Measurements from ENCODE around the gene ARGLU1. TPM values are rescaled to one million over a fixed set of nuclear protein-coding genes. Genes with fewer than 3 reads are reported as not detected.
A peak's percentile ranks its signal among the peaks of the same experiment; 100 is the strongest.

The ARGLU1 gene
- total RNA-seq (2014; rRNA removed; shearing (Covaris generic)) = 7.0 and 15.2 TPM in 2 replicates

DNA sequence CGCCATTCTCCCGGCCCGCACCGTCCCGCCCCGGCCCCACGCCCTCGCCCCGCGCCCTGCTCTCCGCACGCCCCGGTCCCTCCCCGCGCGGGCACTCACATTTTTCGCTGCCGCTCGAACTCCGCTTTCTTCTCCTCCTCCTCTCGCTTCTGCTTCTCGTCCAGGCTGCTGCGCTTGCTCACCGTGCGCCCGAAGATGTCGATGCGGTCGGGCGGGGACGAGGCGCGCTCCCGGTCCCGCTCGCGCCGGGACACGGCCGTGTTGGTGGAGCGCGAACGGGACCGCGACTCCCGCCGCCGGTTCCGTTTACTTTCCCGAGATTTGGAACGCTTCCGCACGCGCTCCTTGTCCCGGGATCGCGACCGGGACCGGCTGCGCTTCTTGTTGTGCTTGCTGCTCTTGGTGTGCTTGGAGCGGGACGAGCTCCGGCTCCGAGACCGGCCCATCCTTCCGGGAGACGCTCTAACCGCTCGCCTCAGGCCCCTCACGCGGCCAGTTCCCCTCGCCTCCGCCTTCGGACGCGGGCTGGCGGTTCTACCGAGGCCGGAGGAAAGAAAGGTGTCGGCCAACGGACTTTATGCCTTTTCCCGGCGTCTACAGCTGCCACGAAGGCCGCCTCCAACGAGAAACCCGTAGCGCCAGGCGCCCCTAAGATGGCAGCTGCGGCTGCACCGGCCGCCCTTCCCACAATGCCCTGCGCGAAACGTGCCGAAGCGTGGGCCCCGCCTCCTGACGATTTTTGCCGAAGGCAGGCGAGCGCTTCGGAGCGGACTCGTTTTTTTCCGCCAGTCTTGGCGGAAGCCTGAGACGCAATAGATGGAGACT is at the start of gene ARGLU1:
ARGLU1 (minus strand) TSS at position 664 of the 825 bp plus-strand sequence; CDS start at position 446, 218 bp downstream.
- peak; percentile 83 for DNase-seq (ENCODE audit: low read depth)

DNA sequence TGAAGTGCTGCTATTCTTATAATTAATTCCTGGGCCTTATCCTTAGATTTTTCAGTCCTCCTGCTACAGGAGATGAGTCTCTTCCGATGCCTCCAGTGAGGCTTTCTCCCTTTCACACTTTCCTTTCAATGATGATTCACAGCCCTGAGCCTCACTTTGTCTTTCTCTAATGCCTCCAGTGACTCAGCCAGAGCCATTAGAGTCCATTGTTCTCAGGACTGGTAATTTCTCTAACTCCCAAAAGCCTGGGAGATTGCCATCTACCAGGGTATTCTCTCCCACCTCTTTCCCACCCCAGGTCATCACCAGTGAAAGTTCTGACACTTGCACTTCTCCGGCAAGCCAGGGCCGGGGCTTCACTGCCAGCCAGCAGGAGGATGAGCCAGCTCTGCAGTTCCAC is 49.6 kb upstream of the ARGLU1 start:
- DNase-seq (ENCODE audit: low read depth) = peak; percentile 68

GRCh38 chr13:106616729-106617128 is 48.8 kb upstream of the ARGLU1 start:
- no peak for DNase-seq (ENCODE audit: low read depth)

GRCh38 chr13:106614874-106615273 is 46.9 kb upstream of the ARGLU1 start:
- no peak for DNase-seq (ENCODE audit: low read depth)

GRCh38 chr13:106612688-106613087 is 44.8 kb upstream of the ARGLU1 start:
- DNase-seq (ENCODE audit: low read depth) = no peak

DNA sequence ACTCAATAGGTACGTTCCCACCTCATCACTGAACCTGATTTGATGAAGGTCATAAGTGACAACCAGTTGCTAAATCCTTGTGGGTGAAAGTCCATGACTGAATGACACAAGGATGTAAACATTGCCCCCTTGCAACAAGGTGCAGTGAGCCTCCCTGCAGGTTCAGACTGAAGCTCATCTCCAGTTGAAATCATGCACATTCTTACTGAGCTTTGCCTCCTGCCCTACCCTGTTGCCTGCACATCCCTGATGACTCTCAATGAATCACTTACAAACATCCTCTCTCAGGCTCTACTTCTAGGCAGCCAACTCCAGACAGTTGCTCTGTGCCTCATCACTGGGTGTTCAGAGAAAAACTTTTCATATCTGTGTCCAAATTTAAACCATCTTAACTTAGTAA is 42.5 kb upstream of the ARGLU1 start:
- DNase-seq (ENCODE audit: low read depth) = peak; percentile 26

- DNase-seq (ENCODE audit: low read depth) = no peak
These were observed 41.2 kb upstream of the ARGLU1 start for GRCh38 chr13:106609116-106609515.

DNA sequence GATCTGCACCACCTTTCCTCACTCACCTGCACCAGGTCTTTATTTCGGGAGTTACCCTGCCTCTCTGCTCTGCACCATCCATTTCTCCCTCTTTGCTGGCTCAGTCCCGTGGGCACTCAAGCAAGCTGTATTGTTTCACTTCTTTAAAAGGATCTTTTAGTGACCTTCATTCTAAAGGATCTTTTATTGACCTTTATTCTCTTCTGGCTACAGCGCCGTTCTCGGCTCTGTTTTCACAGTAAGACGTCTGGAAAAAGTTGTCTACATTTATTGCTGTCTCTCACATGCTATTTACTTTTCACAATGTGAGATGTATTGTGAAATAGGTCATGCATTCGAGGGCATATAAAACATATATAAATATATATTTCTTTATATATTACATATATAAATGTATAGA is 35.6 kb upstream of the ARGLU1 start:
- no peak for DNase-seq (ENCODE audit: low read depth)

DNA sequence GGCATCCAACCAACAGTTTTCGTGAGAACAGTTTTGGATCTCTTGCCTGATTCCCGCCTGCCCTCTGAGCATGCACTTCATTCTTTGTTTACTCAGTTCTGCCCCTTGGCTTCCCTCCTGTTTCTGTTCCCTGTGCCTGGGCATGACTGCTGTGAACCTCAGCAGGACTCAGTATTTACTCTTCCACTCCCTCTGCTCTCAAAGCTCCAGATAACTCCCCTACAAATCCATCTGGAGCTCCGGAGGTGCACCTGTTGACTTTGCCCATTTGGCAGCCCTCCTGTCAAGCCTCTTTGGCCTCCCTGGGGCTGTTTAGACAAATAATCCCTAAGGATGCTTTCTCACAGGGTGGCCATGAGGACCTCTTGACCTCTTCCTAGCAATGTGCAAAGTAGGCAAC is 34.2 kb upstream of the ARGLU1 start:
- no peak for DNase-seq (ENCODE audit: low read depth)

DNA sequence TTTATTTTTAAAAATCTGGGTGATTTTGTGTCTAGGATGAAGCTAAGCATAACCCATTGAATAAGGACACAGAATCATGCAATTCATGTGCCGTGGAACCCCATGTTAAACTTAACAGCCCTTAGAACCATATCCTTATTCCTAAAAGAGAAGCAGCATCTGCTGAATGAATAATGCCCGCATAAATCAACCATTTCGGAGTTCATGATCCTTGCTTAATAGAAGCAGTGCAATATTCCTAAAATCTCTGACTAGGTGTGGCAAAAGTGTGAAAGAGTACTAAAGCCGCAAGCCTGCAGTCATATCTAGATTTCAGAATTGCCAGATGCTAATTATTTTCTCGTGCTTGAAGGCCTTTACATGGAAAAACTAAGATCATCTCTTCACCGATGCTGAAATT is 33.6 kb upstream of the ARGLU1 start:
- DNase-seq (ENCODE audit: low read depth) = no peak

GRCh38 chr13:106600798-106601135 is 32.8 kb upstream of the ARGLU1 start:
- peak; percentile 28 for DNase-seq (ENCODE audit: low read depth)

DNA sequence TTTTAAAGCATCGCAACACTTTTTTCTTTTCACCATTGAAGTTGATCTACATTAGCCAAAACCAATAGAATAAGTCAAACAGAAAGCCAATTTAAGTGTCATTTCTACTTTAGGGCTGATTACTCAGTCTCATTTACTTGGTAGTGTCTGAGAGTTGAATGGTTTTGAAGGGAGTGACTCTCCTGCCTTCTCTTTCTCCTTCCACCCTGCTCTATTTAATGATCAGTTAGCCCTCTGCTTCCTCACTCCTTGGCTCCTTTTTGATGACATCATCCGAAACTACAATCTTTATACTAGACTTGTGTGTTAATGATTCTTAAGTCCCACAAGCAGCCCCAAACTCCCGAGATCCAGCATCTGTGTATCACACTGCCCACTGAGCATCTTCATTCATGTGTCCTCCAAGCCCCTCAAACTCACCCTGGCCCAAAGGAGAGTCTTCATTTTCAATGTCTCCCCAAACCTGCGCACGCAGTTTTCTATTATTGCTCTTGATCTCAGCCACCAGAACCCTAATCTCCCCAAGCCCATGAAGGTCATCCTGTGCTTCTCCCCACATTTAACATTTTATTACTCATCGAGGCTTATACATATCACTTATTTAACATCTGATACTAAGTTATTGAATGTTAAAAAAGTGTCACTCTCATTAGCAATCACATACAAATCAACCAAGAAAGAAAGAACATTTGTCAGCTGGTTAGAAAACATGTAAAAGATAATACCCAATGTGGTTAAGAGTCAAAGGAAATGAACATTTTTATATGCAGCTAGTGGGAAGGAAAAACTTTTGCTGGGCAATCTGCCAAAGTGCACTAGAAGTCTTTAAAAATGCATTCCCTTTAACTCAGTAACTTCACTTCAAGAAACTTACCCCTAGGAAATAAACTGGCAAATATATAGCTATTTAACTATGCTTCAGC is 32.2 kb upstream of the ARGLU1 start:
- DNase-seq (ENCODE audit: low read depth) = peak; percentile 77

GRCh38 chr13:106597749-106598395 is 29.9 kb upstream of the ARGLU1 start:
- DNase-seq (ENCODE audit: low read depth) = no peak

DNA sequence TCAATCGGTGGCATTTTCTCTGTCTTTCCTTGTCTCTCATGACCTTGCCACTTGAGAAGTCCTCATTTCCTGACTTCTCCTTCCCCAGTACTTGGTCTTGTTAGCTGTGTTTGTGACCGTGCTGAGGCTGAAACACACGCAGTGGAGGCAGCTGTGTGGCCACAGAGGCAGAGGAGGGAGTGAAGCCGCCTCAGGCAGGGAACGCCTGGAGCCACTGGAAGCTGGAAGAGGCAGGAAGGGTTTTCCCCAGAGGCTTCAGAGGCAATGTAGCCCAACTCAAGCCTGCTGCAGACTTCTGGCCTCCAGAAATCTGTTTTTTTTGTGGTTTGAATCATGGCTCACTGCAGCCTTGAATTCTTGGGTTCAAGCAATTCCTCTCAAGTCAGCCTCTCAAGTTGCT is 29.2 kb upstream of the ARGLU1 start:
- DNase-seq (ENCODE audit: low read depth) = peak; percentile 31

GRCh38 chr13:106596275-106596937 is 28.5 kb upstream of the ARGLU1 start:
- no peak for DNase-seq (ENCODE audit: low read depth)

DNA sequence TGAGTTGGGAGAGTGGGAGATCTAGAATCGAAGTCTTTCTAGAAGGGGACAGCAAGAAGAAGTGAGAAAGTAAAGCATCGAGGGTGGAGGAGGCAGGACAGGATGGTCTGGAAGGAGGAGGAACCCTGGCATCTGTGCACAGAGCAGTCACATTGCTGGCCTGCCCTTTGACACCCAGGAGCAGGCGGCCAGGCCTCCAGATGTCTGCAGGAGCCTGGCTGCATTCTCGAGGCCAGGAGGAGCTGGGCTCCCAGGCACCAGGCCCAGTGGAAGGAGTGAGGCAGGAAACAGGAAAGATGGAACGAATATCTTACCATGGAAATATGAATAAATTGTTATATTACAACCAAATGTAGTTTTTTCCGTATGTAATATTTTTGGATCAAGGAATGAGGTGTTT is 27.7 kb upstream of the ARGLU1 start:
- DNase-seq (ENCODE audit: low read depth) = no peak

GRCh38 chr13:106594980-106595379 is 27.0 kb upstream of the ARGLU1 start:
- no peak for DNase-seq (ENCODE audit: low read depth)

- no peak for DNase-seq (ENCODE audit: low read depth)
These were observed 25.2 kb upstream of the ARGLU1 start for GRCh38 chr13:106593132-106593531.

GRCh38 chr13:106591299-106591698 is 23.4 kb upstream of the ARGLU1 start:
- no peak for DNase-seq (ENCODE audit: low read depth)

- peak; percentile 28 for DNase-seq (ENCODE audit: low read depth)
These were observed 21.8 kb upstream of the ARGLU1 start for GRCh38 chr13:106589716-106590115.

GRCh38 chr13:106588367-106588766 is 20.4 kb upstream of the ARGLU1 start:
- no peak for DNase-seq (ENCODE audit: low read depth)

GRCh38 chr13:106587787-106588186 is 19.9 kb upstream of the ARGLU1 start:
- DNase-seq (ENCODE audit: low read depth) = no peak
